ENCODE measurements around the gene CXCR5.

CXCR5 gene

DNA sequence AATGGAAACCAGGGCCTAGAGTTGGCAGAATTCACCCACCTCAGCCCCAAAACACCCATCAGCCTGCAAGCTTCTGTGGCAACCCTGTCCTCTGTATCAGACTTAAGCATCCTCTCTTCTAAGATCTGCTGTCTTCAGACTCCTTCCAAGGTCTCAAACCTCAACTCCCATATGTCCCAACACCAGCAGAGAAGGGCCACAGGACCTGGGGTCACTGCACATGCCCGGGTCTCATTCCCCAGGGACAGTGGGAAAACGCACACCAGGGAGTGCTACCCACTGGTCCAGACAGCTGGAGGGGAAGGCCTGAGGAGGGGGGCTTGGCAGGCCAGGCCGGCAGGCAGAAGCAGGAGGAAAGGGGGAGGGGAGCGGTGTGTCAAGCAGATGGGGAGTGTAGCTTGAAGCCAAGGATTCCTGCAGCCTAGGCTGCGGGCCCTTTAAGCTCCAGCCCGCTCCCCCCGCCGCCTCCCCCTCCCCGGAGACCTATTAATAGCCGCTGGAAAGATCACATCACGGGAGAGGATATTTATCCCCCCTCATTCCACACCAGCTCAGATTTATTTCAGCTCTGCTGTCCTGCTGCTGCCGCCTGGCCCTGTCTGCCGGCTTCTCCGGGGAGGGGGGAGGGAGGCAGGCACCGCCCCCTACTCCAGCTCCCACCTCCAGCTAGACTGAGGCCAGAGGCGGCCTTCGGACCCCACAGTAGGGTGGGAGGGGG lies 25.4 kb downstream of the CXCR5 start (continued):
- TF ChIP-seq REPIN1 (tag by site-specific recombination; IDR thresholded peaks at IDR 0.05; ENCODE audit: low read depth) (no peak), ZNF768 (tag by site-specific recombination; IDR thresholded peaks at IDR 0.05) (no peak), HOXD13 (CRISPR knock-in tag; IDR thresholded peaks at IDR 0.05; ENCODE audit: borderline replicate concordance) (no peak), HOXC10 (CRISPR knock-in tag; IDR thresholded peaks at IDR 0.05) (no peak), ZNF670 (tag by site-specific recombination; IDR thresholded peaks at IDR 0.05; ENCODE audit: low read depth) (no peak), ZNF664 (tag by site-specific recombination; IDR thresholded peaks at IDR 0.05) (no peak), ZFP69B (tag by site-specific recombination; IDR thresholded peaks at IDR 0.05) (no peak), OSR2 (tag by site-specific recombination; IDR thresholded peaks at IDR 0.05) (no peak), TCF7L2 (IDR thresholded peaks at IDR 0.05; ENCODE audit: borderline replicate concordance, low read depth, low read length) (no peak), YY1 (tag by site-specific recombination; IDR thresholded peaks at IDR 0.05) (no peak)
- TF ChIP-seq, protein P1, sequence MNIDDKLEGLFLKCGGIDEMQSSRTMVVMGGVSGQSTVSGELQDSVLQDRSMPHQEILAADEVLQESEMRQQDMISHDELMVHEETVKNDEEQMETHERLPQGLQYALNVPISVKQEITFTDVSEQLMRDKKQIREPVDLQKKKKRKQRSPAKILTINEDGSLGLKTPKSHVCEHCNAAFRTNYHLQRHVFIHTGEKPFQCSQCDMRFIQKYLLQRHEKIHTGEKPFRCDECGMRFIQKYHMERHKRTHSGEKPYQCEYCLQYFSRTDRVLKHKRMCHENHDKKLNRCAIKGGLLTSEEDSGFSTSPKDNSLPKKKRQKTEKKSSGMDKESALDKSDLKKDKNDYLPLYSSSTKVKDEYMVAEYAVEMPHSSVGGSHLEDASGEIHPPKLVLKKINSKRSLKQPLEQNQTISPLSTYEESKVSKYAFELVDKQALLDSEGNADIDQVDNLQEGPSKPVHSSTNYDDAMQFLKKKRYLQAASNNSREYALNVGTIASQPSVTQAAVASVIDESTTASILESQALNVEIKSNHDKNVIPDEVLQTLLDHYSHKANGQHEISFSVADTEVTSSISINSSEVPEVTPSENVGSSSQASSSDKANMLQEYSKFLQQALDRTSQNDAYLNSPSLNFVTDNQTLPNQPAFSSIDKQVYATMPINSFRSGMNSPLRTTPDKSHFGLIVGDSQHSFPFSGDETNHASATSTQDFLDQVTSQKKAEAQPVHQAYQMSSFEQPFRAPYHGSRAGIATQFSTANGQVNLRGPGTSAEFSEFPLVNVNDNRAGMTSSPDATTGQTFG (tag by site-specific recombination; IDR thresholded peaks at IDR 0.05; ENCODE audit: borderline replicate concordance), result no peak
- TF ChIP-seq, protein P2, sequence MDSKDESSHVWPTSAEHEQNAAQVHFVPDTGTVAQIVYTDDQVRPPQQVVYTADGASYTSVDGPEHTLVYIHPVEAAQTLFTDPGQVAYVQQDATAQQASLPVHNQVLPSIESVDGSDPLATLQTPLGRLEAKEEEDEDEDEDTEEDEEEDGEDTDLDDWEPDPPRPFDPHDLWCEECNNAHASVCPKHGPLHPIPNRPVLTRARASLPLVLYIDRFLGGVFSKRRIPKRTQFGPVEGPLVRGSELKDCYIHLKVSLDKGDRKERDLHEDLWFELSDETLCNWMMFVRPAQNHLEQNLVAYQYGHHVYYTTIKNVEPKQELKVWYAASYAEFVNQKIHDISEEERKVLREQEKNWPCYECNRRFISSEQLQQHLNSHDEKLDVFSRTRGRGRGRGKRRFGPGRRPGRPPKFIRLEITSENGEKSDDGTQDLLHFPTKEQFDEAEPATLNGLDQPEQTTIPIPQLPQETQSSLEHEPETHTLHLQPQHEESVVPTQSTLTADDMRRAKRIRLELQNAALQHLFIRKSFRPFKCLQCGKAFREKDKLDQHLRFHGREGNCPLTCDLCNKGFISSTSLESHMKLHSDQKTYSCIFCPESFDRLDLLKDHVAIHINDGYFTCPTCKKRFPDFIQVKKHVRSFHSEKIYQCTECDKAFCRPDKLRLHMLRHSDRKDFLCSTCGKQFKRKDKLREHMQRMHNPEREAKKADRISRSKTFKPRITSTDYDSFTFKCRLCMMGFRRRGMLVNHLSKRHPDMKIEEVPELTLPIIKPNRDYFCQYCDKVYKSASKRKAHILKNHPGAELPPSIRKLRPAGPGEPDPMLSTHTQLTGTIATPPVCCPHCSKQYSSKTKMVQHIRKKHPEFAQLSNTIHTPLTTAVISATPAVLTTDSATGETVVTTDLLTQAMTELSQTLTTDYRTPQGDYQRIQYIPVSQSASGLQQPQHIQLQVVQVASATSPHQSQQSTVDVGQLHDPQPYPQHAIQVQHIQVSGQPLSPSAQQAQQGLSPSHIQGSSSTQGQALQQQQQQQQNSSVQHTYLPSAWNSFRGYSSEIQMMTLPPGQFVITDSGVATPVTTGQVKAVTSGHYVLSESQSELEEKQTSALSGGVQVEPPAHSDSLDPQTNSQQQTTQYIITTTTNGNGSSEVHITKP (tag by site-specific recombination; IDR thresholded peaks at IDR 0.05), result peak; percentile 65
- TF ChIP-seq, protein P3, sequence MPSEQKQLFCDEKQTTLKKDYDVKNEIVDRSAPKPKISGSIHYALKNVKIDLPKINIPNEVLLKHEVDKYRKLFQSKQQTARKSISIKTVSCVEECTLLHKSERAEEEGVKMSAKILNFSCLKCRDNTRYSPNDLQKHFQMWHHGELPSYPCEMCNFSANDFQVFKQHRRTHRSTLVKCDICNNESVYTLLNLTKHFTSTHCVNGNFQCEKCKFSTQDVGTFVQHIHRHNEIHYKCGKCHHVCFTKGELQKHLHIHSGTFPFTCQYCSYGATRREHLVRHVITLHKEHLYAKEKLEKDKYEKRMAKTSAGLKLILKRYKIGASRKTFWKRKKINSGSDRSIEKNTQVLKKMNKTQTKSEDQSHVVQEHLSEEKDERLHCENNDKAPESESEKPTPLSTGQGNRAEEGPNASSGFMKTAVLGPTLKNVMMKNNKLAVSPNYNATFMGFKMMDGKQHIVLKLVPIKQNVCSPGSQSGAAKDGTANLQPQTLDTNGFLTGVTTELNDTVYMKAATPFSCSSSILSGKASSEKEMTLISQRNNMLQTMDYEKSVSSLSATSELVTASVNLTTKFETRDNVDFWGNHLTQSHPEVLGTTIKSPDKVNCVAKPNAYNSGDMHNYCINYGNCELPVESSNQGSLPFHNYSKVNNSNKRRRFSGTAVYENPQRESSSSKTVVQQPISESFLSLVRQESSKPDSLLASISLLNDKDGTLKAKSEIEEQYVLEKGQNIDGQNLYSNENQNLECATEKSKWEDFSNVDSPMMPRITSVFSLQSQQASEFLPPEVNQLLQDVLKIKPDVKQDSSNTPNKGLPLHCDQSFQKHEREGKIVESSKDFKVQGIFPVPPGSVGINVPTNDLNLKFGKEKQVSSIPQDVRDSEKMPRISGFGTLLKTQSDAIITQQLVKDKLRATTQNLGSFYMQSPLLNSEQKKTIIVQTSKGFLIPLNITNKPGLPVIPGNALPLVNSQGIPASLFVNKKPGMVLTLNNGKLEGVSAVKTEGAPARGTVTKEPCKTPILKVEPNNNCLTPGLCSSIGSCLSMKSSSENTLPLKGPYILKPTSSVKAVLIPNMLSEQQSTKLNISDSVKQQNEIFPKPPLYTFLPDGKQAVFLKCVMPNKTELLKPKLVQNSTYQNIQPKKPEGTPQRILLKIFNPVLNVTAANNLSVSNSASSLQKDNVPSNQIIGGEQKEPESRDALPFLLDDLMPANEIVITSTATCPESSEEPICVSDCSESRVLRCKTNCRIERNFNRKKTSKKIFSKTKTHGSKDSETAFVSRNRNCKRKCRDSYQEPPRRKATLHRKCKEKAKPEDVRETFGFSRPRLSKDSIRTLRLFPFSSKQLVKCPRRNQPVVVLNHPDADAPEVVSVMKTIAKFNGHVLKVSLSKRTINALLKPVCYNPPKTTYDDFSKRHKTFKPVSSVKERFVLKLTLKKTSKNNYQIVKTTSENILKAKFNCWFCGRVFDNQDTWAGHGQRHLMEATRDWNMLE (tag by site-specific recombination; conservative IDR thresholded peaks at IDR 0.05; ENCODE audit: low read depth), result no peak

DNA sequence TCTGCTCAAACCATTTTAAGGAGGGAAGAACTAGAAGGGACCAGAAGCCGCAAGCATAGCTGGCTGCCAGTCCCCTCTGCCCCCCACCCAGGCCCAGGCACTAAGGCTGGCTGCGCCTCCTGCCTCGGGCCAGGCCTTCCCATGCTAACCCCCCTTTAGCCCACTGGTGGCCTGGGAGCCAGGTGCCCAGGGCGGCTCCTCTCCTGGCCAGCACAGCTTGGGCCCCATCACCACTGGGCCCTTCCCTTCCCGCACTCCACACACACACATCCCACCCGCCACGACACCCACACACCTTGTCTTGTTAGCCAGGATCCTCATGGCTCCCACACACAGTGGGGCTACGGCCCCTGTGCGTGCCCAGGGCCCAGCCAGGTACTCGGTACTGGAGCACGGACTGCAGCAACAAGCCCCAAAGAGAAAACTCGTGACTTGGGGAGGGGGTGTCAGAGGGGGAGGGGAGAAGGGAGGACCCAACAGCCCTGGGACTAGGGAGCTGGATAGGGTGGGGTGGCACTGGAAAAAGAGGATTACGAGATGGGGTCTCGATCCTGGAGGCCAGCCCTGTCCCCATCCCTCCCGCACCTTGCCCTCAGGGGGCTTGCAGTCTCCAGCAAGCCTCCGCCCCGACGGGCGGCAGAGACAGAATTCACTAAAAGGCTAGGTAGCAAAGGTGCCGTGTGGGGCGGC lies 26.1 kb downstream of the CXCR5 start:
- H3K4me1 ChIP-seq (ENCODE audit: control insufficient read depth, insufficient read depth, low read length), result peaks cover 14% of the 10 kb centered on the region
- H3K9me3 ChIP-seq (ENCODE audit: control insufficient read depth, insufficient read depth, low read depth, low read length), result no peaks in the 10 kb centered on the region
- POLR2A ChIA-PET, result interaction anchor here (0.8 to 6.3 kb wide), 8 partner anchors 15 to 185 kb away, joined by 3 to 96 read pairs (median 4); no protein-coding TSS in a partner anchor
- H3K27ac ChIP-seq (ENCODE audit: extremely low read depth, low read depth, low read length), result peak overlapping the region; percentile 65; the same call in 1 of the 2 replicates
- CTCF ChIA-PET, result interaction anchor here (0.7 to 6.9 kb wide), 7 partner anchors 19 to 125 kb away, joined by 3 to 196 read pairs (median 4); partner anchors contain the start of gene BCL9L
- peak overlapping the region; percentile 9 for H3K4me3 ChIP-seq (ENCODE audit: low read depth, low read length)
- peaks cover 0 to 23% of the 10 kb centered on the region in 2 experiments; a peak in 2 of 3 replicates for H3K36me3 ChIP-seq (ENCODE audit: control insufficient read depth in 2 of 2, insufficient read depth in 1 of 2, low read length in 2 of 2)
- TF ChIP-seq GLIS2 (tag by site-specific recombination; IDR thresholded peaks at IDR 0.05) (peak; percentile 23; the same call in 1 of the 2 replicates), ZNF785 (tag by site-specific recombination; IDR thresholded peaks at IDR 0.05) (no peak), KLF16 (tag by site-specific recombination; IDR thresholded peaks at IDR 0.05) (no peak), ZFHX2 (tag by site-specific recombination; conservative IDR thresholded peaks at IDR 0.05) (peak; percentile 90), ZNF341 (tag by site-specific recombination; IDR thresholded peaks at IDR 0.05; ENCODE audit: low read depth) (peak; percentile 26; the same call in 1 of the 2 replicates), ZSCAN30 (tag by site-specific recombination; IDR thresholded peaks at IDR 0.05) (no peak), ZNF221 (tag by site-specific recombination; IDR thresholded peaks at IDR 0.05; ENCODE audit: borderline replicate concordance) (no peak), WT1 (tag by site-specific recombination; IDR thresholded peaks at IDR 0.05) (no peak), ZNF514 (tag by site-specific recombination; IDR thresholded peaks at IDR 0.05) (no peak)
- TF ChIP-seq, protein P4, sequence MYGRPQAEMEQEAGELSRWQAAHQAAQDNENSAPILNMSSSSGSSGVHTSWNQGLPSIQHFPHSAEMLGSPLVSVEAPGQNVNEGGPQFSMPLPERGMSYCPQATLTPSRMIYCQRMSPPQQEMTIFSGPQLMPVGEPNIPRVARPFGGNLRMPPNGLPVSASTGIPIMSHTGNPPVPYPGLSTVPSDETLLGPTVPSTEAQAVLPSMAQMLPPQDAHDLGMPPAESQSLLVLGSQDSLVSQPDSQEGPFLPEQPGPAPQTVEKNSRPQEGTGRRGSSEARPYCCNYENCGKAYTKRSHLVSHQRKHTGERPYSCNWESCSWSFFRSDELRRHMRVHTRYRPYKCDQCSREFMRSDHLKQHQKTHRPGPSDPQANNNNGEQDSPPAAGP (tag by site-specific recombination; IDR thresholded peaks at IDR 0.05), result no peak
